Activated CD4-positive, alpha-beta T cell treated with anti-CD3 and anti-CD28 coated beads, Interleukin-2, amount 10 ng/mL, durations not matched to agents 24 days and 14 days (primary cell): ENCODE data around the gene NPY1R. TPM values are rescaled to one million over a fixed set of nuclear protein-coding genes. Genes with fewer than 3 reads are reported as not detected.
A peak's percentile ranks its signal among the peaks of the same experiment; 100 is the strongest.

ENCODE experiments used
- DNase-seq: peaks from one replicate; pipeline ENCODE4 v3.0.0; 2022
- H3K27ac Mint-ChIP-seq: one replicate; pipeline ENCODE4 v1.8.0; 2022; ENCODE audit warnings: mild to moderate bottlenecking, mixed read lengths
- H3K27me3 Mint-ChIP-seq: one replicate; pipeline ENCODE4 v1.8.0; 2022; ENCODE audit warnings: mixed read lengths
- H3K36me3 Mint-ChIP-seq: one replicate; pipeline ENCODE4 v1.8.0; 2022; ENCODE audit warnings: low read depth, mild to moderate bottlenecking, mixed read lengths
- H3K4me1 Mint-ChIP-seq: one replicate; pipeline ENCODE4 v1.8.0; 2021; ENCODE audit warnings: mixed read lengths
- H3K4me3 Mint-ChIP-seq: one replicate; pipeline ENCODE4 v1.8.0; 2022; ENCODE audit warnings: mild to moderate bottlenecking, moderate library complexity, mixed read lengths
- H3K9me3 Mint-ChIP-seq: one replicate; pipeline ENCODE4 v1.8.0; 2021; ENCODE audit warnings: mixed read lengths
- intact Hi-C: fragments of 100-400 bp; cut with micrococcal nuclease; formaldehyde crosslinking; loops from one replicate; pipeline ENCODE4 v1.15.1; 2023
- total RNA-seq: library from RNA; stranded (reverse); gene quantifications from 2 replicates; pipeline ENCODE4 v1.2.3, GENCODE V29; 2022

Gene NPY1R
- total RNA-seq, 1 donor from 2014 or later: not detected

DNA sequence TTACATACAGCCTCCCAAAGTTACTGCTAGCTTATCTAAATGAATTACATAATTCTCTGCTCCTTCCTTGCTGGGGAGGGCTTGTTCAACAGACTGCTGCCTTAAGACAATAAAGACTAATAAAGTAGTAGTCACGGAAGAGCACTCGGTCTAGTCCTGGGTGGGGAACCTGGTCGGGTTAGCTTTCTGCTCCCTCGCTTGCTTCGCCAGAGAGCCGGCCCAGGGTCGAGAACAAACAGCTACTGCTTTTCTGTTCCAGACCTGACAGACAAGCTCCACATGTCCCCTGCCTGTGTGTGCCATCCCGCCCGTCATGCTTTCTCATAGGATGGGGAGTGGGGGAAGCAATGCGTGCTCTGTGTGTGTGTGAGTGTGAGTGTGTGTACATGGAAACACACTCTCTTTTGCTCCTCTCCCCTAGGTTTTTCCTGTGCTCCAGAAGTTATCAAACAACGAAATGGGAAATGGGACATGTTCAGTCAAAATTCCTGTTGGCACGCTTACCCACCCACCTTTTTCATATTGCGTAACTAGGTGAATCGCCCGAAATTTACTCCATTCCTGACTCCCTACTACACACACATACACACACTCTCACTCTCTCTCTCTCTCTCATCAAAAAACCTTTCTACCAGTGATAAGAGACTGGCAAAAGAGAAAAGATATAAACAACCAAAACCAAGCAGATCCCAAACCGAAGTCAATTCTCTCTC, 1.3 kb downstream of the NPY1R start:
- Mint-ChIP-seq H3K4me1 (peaks cover 12% of the 10 kb centered on the region), H3K4me3 (peak overlapping the region; percentile 17), H3K9me3 (no peaks in the 10 kb centered on the region), H3K27me3 (peaks cover 45% of the 10 kb centered on the region), H3K36me3 (no peaks in the 10 kb centered on the region), H3K27ac (no peak overlapping the region)
- intact Hi-C loops: loop anchor here (5.0 kb wide), 1 partner anchor 224 kb away; no protein-coding TSS in a partner anchor
- DNase-seq: no peak

GRCh38 chr4:163317110-163317509, 15.3 kb downstream of the NPY1R start:
- intact Hi-C loops: no loop called here
- Mint-ChIP-seq H3K36me3 (no peaks in the 10 kb centered on the region), H3K27me3 (peaks cover 3% of the 10 kb centered on the region), H3K27ac (no peak overlapping the region), H3K4me1 (no peaks in the 10 kb centered on the region), H3K4me3 (no peak overlapping the region), H3K9me3 (peaks cover 5% of the 10 kb centered on the region)
- DNase-seq: no peak

DNA sequence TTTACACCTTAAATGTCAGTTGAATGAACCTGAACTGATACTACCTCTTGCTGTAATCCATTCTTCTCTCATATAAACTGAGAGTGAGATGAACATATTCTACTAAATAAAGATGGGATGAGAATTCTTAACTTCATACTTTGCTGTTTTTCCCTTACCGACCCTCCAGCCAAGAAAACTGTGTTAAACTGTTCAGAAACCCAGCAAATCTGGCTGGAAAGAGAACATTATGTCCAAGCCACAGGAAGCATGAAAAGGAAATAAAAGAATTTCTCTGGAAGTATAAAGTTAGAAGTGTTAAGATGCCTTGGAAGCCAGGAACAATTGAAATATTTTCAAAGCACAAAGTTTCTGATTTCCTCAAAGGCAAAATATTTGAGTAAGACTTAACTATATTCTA, 22.9 kb downstream of the NPY1R start:
- intact Hi-C loops: no loop called here
- no peak overlapping the region for H3K4me3 Mint-ChIP-seq
- no peaks in the 10 kb centered on the region for H3K4me1 Mint-ChIP-seq
- H3K27me3 Mint-ChIP-seq: no peaks in the 10 kb centered on the region
- no peak overlapping the region for H3K27ac Mint-ChIP-seq
- no peaks in the 10 kb centered on the region for H3K9me3 Mint-ChIP-seq
- H3K36me3 Mint-ChIP-seq: no peaks in the 10 kb centered on the region
- DNase-seq: no peak

GRCh38 chr4:163303069-163303468, 29.3 kb downstream of the NPY1R start:
- Mint-ChIP-seq H3K9me3 (no peaks in the 10 kb centered on the region), H3K36me3 (no peaks in the 10 kb centered on the region), H3K27ac (no peak overlapping the region), H3K4me1 (no peaks in the 10 kb centered on the region), H3K4me3 (no peak overlapping the region), H3K27me3 (no peaks in the 10 kb centered on the region)
- DNase-seq: no peak
- intact Hi-C loops: no loop called here

DNA sequence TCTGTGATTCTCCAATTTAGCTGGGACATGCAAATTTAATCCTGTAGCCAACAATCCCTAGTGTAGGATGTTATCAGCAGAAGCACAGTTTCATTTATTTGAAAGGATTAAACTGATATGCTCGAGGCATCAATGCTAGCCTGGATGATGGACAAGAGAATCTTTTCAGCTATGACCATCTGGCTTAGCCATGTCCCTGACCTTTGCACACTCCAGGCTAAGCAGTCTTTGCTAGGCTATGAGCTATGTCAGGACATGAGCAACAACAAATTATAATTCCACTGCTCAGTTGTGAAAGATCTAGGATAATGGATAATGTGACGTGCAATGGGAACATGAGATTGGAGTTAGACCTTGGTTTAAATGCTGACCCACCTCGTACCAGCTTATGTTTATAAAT, 32.0 kb downstream of the NPY1R start:
- DNase-seq: no peak
- no peaks in the 10 kb centered on the region for H3K27me3 Mint-ChIP-seq
- intact Hi-C loops: no loop called here
- H3K9me3 Mint-ChIP-seq: no peaks in the 10 kb centered on the region
- H3K27ac Mint-ChIP-seq: no peak overlapping the region
- no peaks in the 10 kb centered on the region for H3K4me1 Mint-ChIP-seq
- no peak overlapping the region for H3K4me3 Mint-ChIP-seq
- H3K36me3 Mint-ChIP-seq: no peaks in the 10 kb centered on the region

DNA sequence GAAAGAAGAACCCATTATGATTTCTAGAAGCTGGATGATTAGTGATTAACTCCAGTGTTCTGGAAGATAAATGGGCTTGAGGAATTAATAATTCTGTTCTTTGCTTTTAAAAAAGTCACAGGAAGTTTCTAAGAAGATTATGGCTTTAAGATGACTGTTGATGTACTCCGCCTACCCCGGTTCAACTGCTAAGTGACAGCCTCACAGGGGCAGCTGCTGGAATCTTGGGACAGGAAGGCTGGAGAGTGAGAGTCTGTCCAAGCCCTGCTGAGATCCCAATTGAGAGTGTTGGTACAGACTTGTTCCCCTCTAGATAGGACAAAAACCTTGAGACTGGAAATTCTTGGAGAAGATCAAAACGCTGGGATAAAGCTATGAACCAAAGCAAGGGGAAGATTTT, 37.3 kb downstream of the NPY1R start:
- intact Hi-C loops: no loop called here
- no peak overlapping the region for H3K4me3 Mint-ChIP-seq
- DNase-seq: no peak
- H3K4me1 Mint-ChIP-seq: no peaks in the 10 kb centered on the region
- H3K27me3 Mint-ChIP-seq: no peaks in the 10 kb centered on the region
- H3K36me3 Mint-ChIP-seq: no peaks in the 10 kb centered on the region
- no peak overlapping the region for H3K27ac Mint-ChIP-seq
- H3K9me3 Mint-ChIP-seq: no peaks in the 10 kb centered on the region

- intact Hi-C loops: no loop called here
- H3K4me3 Mint-ChIP-seq: no peak overlapping the region
- no peaks in the 10 kb centered on the region for H3K9me3 Mint-ChIP-seq
- H3K4me1 Mint-ChIP-seq: peaks cover 4% of the 10 kb centered on the region
- H3K27me3 Mint-ChIP-seq: no peaks in the 10 kb centered on the region
- no peak for DNase-seq
- H3K36me3 Mint-ChIP-seq: no peaks in the 10 kb centered on the region
- H3K27ac Mint-ChIP-seq: no peak overlapping the region
These were observed 48.1 kb downstream of the NPY1R start for GRCh38 chr4:163284304-163284703.

- Mint-ChIP-seq H3K27me3 (no peaks in the 10 kb centered on the region), H3K4me1 (peaks cover 4% of the 10 kb centered on the region), H3K27ac (no peak overlapping the region), H3K4me3 (no peak overlapping the region), H3K36me3 (no peaks in the 10 kb centered on the region), H3K9me3 (no peaks in the 10 kb centered on the region)
- intact Hi-C loops: no loop called here
- no peak for DNase-seq
These were observed 51.5 kb downstream of the NPY1R start for GRCh38 chr4:163280703-163281519.

GRCh38 chr4:163279713-163280112, 52.7 kb downstream of the NPY1R start:
- Mint-ChIP-seq H3K27me3 (no peaks in the 10 kb centered on the region), H3K4me3 (no peak overlapping the region), H3K27ac (no peak overlapping the region), H3K36me3 (no peaks in the 10 kb centered on the region), H3K4me1 (peaks cover 1% of the 10 kb centered on the region), H3K9me3 (no peaks in the 10 kb centered on the region)
- DNase-seq: no peak
- intact Hi-C loops: no loop called here

GRCh38 chr4:163274861-163275260, 57.5 kb downstream of the NPY1R start:
- H3K27ac Mint-ChIP-seq: no peak overlapping the region
- H3K36me3 Mint-ChIP-seq: no peaks in the 10 kb centered on the region
- no peak overlapping the region for H3K4me3 Mint-ChIP-seq
- no peaks in the 10 kb centered on the region for H3K27me3 Mint-ChIP-seq
- no peak for DNase-seq
- no peaks in the 10 kb centered on the region for H3K9me3 Mint-ChIP-seq
- intact Hi-C loops: no loop called here
- H3K4me1 Mint-ChIP-seq: no peaks in the 10 kb centered on the region

Other genes with a start within 250 kb of the NPY1R start
- gene NAF1, start 165.7 kb downstream of the NPY1R start, total RNA-seq: 44.5 and 44.6 TPM in 2 replicates
- gene NPY5R, start 11.3 kb upstream of the NPY1R start, total RNA-seq: not detected in 2 replicates
- not detected in 2 replicates for gene TKTL2, start 141.2 kb upstream of the NPY1R start, total RNA-seq
- 82.3 and 83.9 TPM in 2 replicates for gene TMA16, start 162.1 kb upstream of the NPY1R start, total RNA-seq